ENCODE measurements around the gene CACNG4. TPM values are rescaled to one million over a fixed set of nuclear protein-coding genes. Genes with fewer than 3 reads are reported as not detected.

CACNG4 gene
- total RNA-seq, 4 donors from 2014 or later = 1.7 to 12.5 (median 2.9) TPM

GRCh38 chr17:67047382-67047781 lies 82.9 kb downstream of the CACNG4 start:
- H3K36me3 ChIP-seq = no peaks in the 10 kb centered on the region
- H3K4me1 ChIP-seq = peaks cover 0 to 3% (median 0%) of the 10 kb centered on the region in 4 donors
- no peak for DNase-seq (ENCODE audit: extremely low spot score)
- H3K27me3 ChIP-seq = peaks cover 0 to 3% (median 0%) of the 10 kb centered on the region in 4 donors
- peaks cover 0 to 28% (median 18%) of the 10 kb centered on the region in 4 donors for H3K9me3 ChIP-seq
- WGBS = 75% methylated on average over 1 of the region's 1 CpG
- H3K4me3 ChIP-seq = no peak overlapping the region
- H3K27ac ChIP-seq (replicated peaks in 1 of 4) = no peak overlapping the region
- TF ChIP-seq, protein P1, sequence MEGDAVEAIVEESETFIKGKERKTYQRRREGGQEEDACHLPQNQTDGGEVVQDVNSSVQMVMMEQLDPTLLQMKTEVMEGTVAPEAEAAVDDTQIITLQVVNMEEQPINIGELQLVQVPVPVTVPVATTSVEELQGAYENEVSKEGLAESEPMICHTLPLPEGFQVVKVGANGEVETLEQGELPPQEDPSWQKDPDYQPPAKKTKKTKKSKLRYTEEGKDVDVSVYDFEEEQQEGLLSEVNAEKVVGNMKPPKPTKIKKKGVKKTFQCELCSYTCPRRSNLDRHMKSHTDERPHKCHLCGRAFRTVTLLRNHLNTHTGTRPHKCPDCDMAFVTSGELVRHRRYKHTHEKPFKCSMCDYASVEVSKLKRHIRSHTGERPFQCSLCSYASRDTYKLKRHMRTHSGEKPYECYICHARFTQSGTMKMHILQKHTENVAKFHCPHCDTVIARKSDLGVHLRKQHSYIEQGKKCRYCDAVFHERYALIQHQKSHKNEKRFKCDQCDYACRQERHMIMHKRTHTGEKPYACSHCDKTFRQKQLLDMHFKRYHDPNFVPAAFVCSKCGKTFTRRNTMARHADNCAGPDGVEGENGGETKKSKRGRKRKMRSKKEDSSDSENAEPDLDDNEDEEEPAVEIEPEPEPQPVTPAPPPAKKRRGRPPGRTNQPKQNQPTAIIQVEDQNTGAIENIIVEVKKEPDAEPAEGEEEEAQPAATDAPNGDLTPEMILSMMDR (IDR thresholded peaks at IDR 0.05) = no peak
- TF ChIP-seq EP300 (IDR thresholded peaks at IDR 0.05) = no peak
- no peak for TF ChIP-seq POLR2A (IDR thresholded peaks at IDR 0.05; ENCODE audit: low read depth)
- TF ChIP-seq POLR2AphosphoS5 (IDR thresholded peaks at IDR 0.05) = no peak
- intact Hi-C loops (cut with DNase I) = no loop called here

GRCh38 chr17:67049025-67049739 lies 84.7 kb downstream of the CACNG4 start:
- intact Hi-C loops (cut with DNase I) = no loop called here
- no peak for DNase-seq (ENCODE audit: extremely low spot score)
- H3K36me3 ChIP-seq = no peaks in the 10 kb centered on the region
- H3K9me3 ChIP-seq = peaks cover 0 to 28% (median 18%) of the 10 kb centered on the region in 4 donors
- no peak overlapping the region for H3K27ac ChIP-seq (replicated peaks in 1 of 4)
- no peaks in the 10 kb centered on the region for H3K27me3 ChIP-seq
- no peak for TF ChIP-seq POLR2A (IDR thresholded peaks at IDR 0.05; ENCODE audit: low read depth)
- TF ChIP-seq, protein P1 (IDR thresholded peaks at IDR 0.05) = no peak
- peaks cover 0 to 3% (median 0%) of the 10 kb centered on the region in 4 donors for H3K4me1 ChIP-seq
- 86% methylated on average over 5 of the region's 5 CpGs for WGBS
- H3K4me3 ChIP-seq = no peak overlapping the region

DNA sequence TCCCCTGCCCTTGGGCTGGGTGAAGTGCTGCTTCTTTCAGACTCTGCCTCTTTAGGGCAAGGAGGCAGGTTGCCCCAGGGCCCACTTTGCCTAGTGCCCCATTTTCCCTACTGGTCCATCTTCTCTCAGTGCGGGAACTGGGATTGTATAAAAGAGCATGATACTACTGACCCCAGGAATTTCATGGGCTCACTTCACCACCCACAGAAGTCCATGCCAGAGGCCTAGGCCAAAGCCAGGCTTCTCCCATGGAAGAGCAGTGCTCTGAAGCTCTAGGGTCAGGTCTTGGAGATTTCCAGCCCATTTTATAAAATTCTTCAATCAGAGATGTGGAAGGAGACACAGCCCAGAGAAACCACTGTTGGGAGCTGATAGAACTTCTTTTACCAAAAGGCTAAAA lies 85.6 kb downstream of the CACNG4 start:
- no peaks in the 10 kb centered on the region for H3K27me3 ChIP-seq
- no peaks in the 10 kb centered on the region for H3K36me3 ChIP-seq
- H3K4me3 ChIP-seq = no peak overlapping the region
- intact Hi-C loops (cut with DNase I) = no loop called here
- TF ChIP-seq EP300 (IDR thresholded peaks at IDR 0.05) (no peak), POLR2A (IDR thresholded peaks at IDR 0.05; ENCODE audit: low read depth) (no peak), POLR2AphosphoS5 (IDR thresholded peaks at IDR 0.05) (no peak)
- TF ChIP-seq, protein P1 (IDR thresholded peaks at IDR 0.05) = no peak
- H3K27ac ChIP-seq (replicated peaks in 1 of 4) = no peak overlapping the region
- WGBS = 83% methylated on average over 1 of the region's 1 CpG
- peaks cover 0 to 28% (median 18%) of the 10 kb centered on the region in 4 donors for H3K9me3 ChIP-seq
- H3K4me1 ChIP-seq = peaks cover 0 to 1% (median 0%) of the 10 kb centered on the region in 4 donors
- DNase-seq (ENCODE audit: extremely low spot score) = no peak

GRCh38 chr17:67050471-67051154 lies 86.1 kb downstream of the CACNG4 start:
- Histone ChIP-seq H3K9me3 (peaks cover 0 to 28% (median 18%) of the 10 kb centered on the region in 4 donors), H3K4me1 (no peaks in the 10 kb centered on the region), H3K4me3 (no peak overlapping the region), H3K36me3 (no peaks in the 10 kb centered on the region), H3K27ac (replicated peaks in 1 of 4) (no peak overlapping the region), H3K27me3 (no peaks in the 10 kb centered on the region)
- TF ChIP-seq EP300 (IDR thresholded peaks at IDR 0.05) (no peak), POLR2A (IDR thresholded peaks at IDR 0.05; ENCODE audit: low read depth) (no peak), POLR2AphosphoS5 (IDR thresholded peaks at IDR 0.05) (no peak)
- TF ChIP-seq, protein P1 (IDR thresholded peaks at IDR 0.05) = no peak
- DNase-seq (ENCODE audit: extremely low spot score) = no peak
- intact Hi-C loops (cut with DNase I) = no loop called here
- WGBS = 61% methylated on average over 6 of the region's 6 CpGs

Measured in esophagus muscularis mucosa (tissue), 4 donors.